Suppressor macrophage treated with lipopolysaccharide for 4 hours (primary cell): ENCODE results near the gene NEDD1.

Experiments
- DNase-seq: peaks from one replicate; pipeline ENCODE4 v3.0.0-alpha.2; 2020

Gene NEDD1

GRCh38 chr12:96902076-96902475, 5.0 kb upstream of the NEDD1 start:
- no peak for DNase-seq

DNA sequence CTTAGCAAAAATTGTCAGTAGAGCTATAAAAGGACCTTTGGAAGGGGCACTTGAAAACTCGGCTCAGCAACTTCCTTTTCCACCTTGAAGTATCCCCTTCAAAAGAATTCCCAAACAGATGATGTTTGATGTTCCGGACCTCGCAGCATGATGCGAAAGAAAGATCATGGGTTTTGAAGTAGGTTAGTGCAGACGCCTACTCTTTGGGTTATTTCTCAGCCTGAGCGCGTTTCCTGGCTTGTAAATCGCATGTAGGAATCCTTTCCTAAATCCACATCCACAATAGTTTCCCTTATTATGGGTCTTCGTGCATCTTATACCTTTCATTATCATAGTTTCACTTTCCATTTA, 584 bp upstream of the NEDD1 start:
- DNase-seq = no peak

- peak; percentile 17 for DNase-seq
Measured at GRCh38 chr12:96907671-96908422, 790 bp downstream of the NEDD1 start.

GRCh38 chr12:96908423-96908675, 1.3 kb downstream of the NEDD1 start:
- no peak for DNase-seq

DNA sequence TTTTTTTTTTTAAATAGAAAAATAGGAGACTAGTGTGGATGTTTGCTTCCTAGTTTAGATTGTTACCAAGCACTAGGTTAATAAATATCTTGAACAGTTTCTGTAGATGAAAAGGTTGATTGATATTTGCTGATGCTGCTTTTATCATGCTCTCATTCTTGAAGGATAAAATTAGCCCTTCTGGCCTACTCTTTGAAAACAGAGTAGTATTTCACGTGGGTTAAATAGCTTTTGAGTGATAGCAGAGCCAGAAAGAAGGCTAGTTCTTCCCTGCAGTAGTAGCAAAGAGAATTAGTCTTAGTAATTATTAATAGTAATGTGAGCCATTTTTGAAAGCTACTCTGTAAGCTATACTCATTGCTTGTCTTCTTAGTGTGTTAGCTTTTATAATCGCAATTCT, 5.2 kb downstream of the NEDD1 start:
- DNase-seq = no peak

DNA sequence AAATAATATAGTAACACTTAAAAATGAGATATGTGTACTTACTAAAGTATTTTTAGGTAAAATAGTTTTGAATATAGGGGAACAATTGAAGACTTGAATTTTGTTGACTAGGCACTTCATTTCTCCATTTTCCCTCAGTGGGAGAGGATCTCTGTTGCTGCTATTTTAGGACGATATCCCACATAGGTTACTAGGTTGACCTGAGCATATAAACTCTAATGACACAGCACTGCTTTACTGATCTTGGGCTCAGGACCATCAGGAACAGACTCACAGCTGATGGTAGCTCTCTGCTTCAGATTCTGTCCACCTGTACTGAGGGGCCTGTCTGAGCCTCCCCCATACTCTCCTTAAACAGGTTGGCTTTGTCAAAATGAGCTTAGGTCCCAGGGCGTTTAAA, 5.9 kb downstream of the NEDD1 start:
- DNase-seq = no peak

DNA sequence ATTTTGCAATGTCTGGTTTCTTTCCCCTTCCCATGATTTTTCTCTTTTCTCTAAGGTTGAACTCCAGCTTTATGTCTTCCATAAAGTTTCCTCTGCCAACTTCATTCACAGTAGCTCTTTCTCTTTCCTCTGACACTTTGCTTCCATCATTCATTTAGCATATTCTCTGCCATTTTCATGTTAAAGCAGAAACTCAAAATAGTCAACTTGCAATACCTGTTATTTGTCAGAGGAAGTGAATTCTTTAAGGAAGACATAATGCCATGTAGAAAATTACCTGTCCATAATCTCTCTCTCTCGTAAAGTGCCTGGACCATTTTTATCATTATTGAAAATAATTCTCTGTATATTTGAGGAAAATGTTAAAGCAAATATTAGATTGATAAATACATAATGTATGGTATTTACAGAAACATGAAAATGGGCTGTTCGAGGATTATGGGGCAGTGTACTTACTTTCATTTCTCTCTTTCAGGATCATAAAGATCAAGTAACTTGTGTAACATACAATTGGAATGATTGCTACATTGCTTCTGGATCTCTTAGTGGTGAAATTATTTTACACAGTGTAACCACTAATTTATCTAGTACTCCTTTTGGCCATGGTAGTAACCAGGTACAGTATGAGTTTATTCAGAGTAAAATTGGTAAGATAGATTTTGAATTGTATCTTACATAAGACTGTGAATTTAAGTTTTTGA, 12.6 kb downstream of the NEDD1 start:
- peak; percentile 28 for DNase-seq

DNA sequence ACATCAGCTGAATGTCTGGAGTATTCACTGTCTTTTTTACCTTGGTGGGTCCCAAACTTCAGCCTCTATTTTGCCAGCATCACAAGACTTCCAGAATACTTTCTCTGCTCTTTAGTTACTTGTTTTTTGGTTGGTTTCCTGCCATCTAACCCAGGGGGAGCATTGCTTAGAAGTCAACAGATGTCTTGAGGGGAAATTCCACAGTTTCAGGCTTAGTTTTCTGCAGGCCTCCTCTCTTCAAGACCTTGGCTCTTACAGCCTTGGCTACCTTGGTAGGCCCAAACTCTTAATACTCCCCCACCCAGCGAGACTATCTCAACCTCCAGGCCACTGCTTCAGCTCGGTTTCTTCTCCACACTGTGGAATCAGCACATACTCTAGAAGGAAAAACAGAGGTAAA, 41.7 kb downstream of the NEDD1 start:
- DNase-seq = no peak

DNA sequence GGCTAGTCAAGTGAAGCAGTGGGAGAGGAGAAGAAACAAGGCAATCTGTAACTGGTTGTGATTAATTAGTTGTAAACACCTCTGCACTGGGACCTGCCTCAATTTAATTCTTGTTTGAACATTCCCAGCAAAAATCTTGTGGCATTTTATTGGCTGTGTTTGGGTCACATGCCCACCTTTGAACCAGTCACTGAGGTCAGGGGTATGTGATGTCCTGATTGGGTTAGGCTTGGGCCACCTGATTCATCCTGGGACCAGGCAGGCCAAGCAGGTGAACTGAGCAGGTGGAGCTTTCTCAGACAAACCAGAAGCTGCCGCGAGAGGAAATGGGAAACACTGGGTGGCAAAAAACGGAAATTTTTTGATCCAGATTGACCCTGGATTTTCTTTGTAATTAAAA, 72.5 kb downstream of the NEDD1 start:
- no peak for DNase-seq

DNA sequence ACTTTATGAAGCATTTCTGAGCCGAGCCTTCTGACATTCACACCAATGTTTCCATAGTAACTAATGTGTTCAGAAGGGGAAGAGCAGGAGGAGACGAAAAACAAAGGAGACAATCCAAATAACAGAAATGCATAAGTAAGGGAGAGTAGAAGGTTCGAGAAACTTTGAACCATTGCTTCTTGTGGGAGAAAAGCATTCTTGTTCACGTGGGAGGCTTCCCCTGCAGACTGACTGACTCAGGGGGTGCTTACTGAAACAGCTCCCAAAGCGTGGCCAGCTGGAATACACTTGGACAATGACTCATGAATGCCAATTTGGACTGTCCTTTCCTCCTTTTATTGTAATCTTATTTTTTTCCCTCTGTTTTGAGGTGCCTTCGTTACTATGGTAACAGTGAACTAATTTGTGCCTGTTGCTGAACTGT, 73.9 kb downstream of the NEDD1 start:
- no peak for DNase-seq

DNA sequence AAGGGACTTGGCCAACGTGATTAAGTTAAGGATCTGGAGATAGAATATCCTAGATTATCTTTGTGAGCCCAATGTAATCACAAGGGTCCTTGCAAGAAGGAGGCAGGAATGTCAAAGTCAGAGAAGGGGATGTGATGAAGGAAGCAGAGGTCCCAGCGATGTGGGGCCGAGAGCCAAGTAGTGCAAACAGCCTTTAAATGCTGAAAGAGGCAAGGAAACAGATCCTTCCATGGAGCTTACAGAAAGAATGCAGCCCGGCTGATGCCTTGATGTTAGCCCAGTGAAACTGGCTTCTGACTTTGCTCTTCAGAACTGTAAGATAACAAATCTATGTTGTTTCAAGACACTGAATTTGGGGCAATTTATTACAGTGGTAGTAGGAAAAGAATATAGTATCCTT, 74.9 kb downstream of the NEDD1 start:
- no peak for DNase-seq

GRCh38 chr12:96982671-96983070, 75.6 kb downstream of the NEDD1 start:
- DNase-seq = no peak

DNA sequence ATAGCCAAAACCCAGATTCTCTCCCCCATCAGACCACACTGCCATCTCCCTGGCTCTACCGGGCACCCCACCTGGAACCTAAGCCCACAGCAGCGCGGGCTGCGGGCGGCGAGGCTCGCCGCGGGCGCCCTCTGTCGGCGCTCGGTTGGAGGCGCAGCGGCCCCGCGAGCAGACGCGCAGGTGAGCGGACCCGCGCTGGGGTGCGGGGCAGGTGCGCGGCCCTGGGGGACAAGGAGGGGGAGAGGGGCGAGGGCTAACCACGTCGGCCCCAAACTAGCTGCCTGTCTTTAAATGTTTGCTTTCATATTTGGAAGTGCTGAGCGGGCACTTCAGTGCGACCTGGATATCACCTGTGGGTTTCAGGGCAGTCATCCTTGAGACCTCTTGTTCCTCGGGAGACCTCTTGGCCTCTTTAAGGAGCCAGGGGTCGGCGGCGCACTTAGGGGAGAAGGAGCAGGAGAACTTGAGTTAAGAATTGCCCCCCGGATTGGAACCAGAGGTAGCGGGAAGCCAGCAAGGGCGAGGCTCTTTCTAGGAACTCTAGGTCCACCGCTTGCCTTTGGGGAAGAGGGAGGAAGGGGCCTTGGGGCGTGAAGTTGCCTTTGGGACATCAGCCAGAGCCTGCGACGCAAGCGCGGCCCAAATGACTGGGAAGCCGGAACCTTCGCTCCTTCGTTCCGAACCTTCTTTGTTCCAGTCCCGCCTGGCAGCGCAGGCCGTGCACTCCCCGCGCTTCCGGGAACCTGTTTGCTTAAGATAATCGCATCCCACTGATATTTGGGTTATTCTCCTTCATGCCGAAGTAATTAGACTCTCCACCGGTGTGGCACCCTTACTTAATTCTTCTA, 78.7 kb downstream of the NEDD1 start:
- peak; percentile 23 for DNase-seq

GRCh38 chr12:96986883-96987523, 79.9 kb downstream of the NEDD1 start:
- DNase-seq = peak; percentile 41

GRCh38 chr12:96988919-96989318, 81.9 kb downstream of the NEDD1 start:
- no peak for DNase-seq

GRCh38 chr12:96989916-96990315, 82.9 kb downstream of the NEDD1 start:
- DNase-seq = no peak

DNA sequence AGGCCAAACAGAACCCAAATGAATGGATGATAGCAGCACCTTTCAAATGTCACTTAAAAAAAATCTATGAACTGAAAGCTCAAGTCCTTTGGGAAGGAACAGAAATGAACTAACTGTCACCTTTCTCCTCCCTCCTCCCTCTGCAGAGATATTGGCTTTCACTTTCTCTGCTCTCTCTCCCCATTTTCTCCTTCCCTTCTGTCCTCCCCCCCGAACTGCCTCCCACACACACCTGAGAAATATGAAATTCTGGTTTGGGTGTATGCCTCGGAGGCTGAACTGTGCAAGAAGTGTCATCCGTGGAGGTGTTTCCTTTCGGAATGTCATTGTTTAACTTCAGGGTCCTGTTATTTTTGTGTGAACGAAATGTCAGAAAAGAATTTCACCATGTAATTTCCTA, 87.8 kb downstream of the NEDD1 start:
- no peak for DNase-seq

DNA sequence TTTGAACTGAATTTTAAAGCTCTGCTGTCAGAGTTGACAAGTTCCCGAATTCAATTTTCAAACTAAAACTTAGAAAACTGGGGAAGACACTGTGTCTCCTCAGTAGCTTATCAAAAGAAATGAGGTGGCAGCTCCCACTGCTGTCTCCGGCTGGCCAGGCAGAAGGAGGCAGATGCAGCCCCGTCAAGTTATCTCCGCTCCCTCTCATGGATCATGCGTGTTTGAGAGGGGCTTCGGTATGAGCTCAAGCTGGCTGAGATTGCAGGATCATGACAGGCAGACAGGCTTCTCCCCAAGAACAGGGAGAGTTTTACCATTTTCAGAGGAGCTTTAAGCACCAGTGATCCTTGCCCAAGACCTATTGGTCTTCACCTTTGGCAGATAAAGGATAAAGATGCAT, 88.8 kb downstream of the NEDD1 start:
- no peak for DNase-seq

- no peak for DNase-seq
Measured at GRCh38 chr12:96997797-96998484, 90.9 kb downstream of the NEDD1 start.

GRCh38 chr12:97003276-97003675, 96.2 kb downstream of the NEDD1 start:
- DNase-seq = no peak
